Eye (tissue), 1 donor: Measurements from ENCODE around the gene GFOD1.
"Not testable (repeated sequence)": the region's sequence is repeated elsewhere in the genome, so short reads cannot be mapped to it uniquely, and the experiment has no call there.

ENCODE experiments used
- DNase-seq: peaks from one replicate; pipeline ENCODE4 v3.0.0-alpha.2; 2015

Gene GFOD1

GRCh38 chr6:13462458-13463327 is 24.7 kb downstream of the GFOD1 start:
- peak; percentile 53 for DNase-seq

- DNase-seq = no peak
These were observed 25.6 kb downstream of the GFOD1 start for GRCh38 chr6:13461805-13462204.

DNA sequence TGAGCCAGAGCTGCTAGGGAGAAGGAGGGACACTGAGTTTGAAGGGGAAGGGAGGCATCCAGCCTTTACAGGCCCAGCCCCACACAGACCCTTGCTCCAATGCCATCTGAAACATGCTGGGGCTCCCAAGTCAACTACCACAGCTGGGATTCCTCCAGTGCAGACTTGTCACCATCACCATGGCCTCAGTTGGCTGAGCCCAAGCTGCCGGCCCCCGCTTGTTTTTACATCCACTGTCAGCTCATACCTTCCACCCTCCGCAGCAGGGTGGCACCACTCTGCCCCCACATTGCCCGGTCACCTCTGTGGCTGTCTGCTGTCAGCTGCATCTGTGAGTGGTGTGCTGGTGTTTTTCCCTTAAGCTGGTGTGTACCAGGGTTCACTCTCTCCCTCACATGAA is 26.1 kb downstream of the GFOD1 start:
- no peak for DNase-seq

- not testable (repeated sequence) for DNase-seq
These were observed 27.1 kb downstream of the GFOD1 start for GRCh38 chr6:13460289-13460688.

GRCh38 chr6:13457577-13457976 is 29.8 kb downstream of the GFOD1 start:
- no peak for DNase-seq

GRCh38 chr6:13455552-13455966 is 31.8 kb downstream of the GFOD1 start:
- DNase-seq = no peak

GRCh38 chr6:13454286-13455221 is 32.8 kb downstream of the GFOD1 start:
- DNase-seq = no peak

DNA sequence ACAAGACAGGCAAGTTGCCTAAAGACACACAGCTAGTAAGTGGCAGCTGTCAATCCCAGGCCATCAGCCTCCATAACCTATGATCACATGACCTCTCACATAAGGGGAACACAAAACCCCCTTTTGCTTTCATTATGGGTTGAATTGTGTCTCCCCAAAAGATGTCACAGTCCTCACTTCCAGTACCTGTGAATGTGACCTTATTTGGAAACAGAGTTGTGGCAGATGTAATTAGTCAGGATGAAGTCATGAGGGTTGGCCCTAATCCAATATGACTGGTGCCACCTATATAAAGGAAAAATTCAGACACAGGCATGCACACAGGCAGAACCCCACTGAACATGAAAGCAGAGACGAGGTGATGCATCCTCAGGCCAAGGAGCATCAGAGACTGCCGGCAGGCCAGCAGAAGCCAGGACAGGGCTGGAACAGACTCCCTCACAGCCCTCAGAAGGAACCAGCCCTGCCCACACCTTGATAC is 33.6 kb downstream of the GFOD1 start:
- DNase-seq = no peak

DNA sequence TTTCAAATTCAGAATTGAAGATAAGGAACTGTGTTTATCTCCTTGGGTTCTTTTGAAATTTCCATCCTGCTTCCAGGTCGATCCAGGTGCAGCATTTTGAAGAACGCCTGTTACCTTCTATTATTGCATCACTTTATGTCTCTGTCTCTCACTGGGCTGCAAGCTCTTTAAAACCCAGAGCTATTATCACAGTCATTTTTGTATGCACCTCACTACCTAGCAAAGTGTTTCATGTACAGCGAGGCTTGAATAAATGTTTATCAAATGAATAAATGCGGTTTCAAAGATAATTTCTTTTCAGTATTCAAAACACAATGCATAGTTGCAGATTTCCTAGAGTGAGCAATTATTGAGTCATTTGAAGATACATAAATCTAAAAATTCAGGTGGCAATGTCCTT is 34.2 kb downstream of the GFOD1 start:
- DNase-seq = no peak

DNA sequence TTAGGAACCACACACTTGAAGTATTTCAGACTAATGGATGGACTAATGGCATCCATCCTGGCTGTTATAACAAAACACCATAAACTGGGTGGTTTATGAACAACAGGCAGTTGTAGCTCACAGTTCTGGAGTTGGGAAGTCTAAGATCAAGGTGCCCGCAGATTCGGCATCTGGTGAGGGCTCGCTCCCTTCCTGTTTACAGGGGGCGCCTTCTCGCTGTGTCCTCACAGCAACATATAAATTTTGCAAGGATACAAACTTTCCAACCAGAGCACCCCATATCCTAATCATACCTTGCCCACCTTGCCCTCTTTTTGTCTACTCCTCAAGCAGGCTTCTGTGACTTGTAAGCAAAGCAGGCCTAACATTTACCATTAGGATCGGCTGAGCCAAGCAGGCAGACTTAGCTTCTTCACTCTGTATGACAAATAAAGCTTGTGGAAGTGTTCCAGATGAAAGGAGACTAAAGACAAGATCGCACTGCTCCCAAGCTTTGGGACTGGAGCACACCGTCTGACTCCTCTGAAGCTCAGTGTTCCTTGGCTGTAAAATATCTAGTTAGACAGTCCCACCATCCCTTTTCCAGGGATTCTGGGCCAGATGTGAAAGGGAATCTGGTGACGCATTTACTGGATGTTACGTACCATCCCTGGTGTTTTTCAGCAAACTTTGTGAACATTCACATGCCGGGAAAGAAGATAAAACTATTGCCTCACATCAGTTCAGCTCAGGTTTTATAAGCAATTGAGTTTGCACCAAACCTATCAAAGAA is 34.9 kb downstream of the GFOD1 start:
- no peak for DNase-seq

GRCh38 chr6:13451181-13451895 is 36.1 kb downstream of the GFOD1 start:
- no peak for DNase-seq

GRCh38 chr6:13450628-13451027 is 36.8 kb downstream of the GFOD1 start:
- no peak for DNase-seq

DNA sequence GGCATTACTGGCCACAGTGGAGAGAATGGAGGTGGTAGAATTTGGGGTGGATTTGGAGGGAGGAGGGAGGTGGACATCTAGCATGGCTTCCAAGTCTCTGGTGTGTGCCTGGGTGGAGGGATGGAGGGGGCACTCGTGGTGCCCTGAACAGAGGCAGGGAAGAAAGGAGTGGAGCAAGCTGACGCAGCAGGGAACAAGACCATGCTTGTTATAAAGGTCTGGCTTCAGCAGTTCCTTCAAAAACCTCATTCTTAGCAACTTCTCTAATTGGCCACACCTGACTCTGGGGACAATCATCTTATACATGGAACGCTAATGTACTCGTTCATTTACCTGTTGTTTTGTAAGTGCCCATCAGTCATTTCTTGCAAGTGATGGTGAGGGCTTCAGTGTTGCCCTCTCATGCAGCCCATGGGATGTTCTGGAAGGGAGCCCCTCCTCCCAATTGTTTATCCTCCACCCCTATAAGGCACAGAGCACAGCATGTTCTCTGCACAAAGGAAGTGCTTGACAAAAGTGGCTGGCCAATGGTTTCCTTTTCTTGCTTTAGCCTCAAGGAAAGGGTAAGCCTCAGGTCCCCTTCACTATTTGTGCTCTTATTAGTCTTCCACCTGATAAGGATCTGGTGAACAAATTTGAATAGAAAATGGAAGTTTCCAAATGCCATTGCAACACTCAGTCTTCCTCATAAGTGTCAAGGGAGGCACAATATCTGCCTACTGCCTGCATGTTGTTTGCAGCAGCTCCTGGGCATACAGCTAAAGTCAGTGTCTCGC is 39.3 kb downstream of the GFOD1 start:
- no peak for DNase-seq

DNA sequence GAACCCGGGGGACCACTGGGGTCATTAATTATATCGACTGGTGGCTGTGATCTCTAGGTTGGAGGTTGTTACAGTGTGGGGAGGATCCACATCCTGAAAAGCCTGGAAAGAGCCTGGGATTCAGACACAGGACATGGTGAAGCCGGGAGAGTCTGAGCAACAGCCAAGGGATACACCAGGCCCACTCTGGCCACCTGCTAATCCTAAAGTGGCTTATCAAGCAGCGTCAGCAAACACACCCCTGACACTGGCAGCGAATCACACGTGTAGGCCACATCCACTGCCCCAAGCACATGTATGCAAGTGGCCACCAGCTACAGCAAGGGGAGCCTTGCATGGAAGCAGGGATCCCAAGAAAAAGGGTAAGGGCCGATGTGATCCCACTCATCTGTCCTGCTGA is 41.0 kb downstream of the GFOD1 start:
- DNase-seq = no peak

DNA sequence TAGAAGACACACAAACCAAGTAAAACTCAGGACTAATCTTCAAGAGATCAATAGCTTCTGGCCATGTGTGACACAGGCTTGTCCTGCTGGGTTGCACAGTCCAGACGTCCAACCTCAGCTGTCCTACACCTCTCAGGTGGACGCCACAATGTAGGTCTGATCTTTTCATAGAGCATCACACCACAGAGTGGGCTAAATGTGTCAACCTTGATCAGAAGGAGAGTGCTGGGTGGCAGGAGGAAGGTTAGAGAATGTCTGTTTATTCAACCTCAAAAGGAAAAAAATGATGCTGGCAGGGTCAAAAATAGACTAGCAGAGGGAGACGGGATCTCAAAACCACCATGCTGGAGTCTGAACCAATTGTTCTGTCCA is 41.7 kb downstream of the GFOD1 start:
- no peak for DNase-seq

GRCh38 chr6:13445005-13445743 is 42.2 kb downstream of the GFOD1 start:
- DNase-seq = peak; percentile 71

GRCh38 chr6:13444604-13445003 is 42.8 kb downstream of the GFOD1 start:
- DNase-seq = no peak

DNA sequence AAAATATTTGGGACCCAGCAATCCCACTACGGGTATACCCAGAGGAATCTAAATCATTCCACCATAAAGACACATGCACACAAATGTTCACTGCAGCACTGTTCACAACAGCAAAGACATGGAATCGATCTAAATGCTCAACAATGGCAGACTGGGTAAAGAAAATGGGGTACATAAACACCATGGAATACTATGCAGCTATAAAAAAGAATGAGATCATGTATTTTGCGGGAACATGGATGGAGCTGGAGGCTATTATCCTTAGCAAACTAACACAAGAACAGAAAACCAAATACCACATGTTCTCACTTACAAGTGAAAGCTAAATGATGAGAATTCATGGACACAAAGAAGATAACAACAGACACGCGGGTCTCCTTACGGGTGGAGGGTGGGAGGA is 43.4 kb downstream of the GFOD1 start:
- DNase-seq = not testable (repeated sequence)

DNA sequence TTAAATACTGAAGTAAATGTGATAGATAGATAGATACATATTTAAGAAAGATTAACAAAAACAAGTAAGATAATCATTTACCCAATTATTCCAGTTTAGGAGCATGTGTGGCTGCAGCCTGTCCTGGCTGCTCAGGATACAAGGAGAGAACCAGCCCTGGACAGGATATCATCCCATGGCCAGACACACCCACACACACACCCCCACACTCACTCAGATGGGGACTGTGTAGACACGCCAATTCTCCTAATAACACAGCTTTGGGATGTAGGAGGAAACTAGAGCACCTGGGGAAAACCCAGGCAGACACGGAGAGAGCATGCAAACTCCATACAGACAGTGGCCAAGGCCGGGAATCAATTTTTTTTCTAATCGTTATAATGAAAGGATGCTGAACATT is 45.6 kb downstream of the GFOD1 start:
- no peak for DNase-seq

DNA sequence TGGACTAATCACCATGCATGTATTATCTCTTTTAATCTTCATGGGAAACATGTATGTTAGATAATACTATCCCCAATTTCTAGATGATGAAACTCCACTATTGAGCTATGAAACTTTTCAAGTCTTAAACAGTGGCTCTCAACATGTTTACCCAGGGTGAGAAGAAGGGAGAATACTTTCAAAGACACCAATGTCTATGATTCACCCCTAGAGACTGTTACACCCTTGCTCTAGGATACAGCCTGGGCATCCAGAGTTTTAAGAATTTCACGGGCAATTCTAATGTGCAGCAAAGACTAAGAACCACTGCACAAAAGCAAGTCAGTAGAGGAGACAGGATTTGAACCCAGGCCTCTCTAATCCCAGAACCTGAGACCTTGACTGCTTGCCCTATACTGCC is 47.8 kb downstream of the GFOD1 start:
- no peak for DNase-seq

GRCh38 chr6:13438126-13438525 is 49.3 kb downstream of the GFOD1 start:
- no peak for DNase-seq
